HL-60 (cell line): Measurements from ENCODE around the gene DGKI.

ENCODE experiments used
- DNase-seq, 2 experiments: peaks; one replicate each; pipeline ENCODE4 v3.0.0-alpha.2; 2010 to 2020; ENCODE audit warnings: low read depth in 1 of 2, low spot score in 1 of 2
- H3K27ac ChIP-seq: fragments of 250-450 bp; sonication (Bioruptor Pico); replicated peaks from 2 replicates; pipeline ENCODE4 v1.5.1; 2020; ENCODE audit warnings: mild to moderate bottlenecking, moderate library complexity
- H3K27me3 ChIP-seq: fragments of 250-450 bp; sonication (Bioruptor Pico); 2 replicates; pipeline ENCODE4 v1.5.1; 2021; ENCODE audit warnings: mild to moderate bottlenecking, moderate library complexity; ENCODE audit not compliant: insufficient read depth, poor library complexity, severe bottlenecking
- H3K4me3 ChIP-seq: replicated peaks from 2 replicates; pipeline ENCODE4 v1.5.1; 2011; ENCODE audit warnings: mild to moderate bottlenecking, control low read depth, low read length; ENCODE audit not compliant: insufficient read depth
- CTCF ChIP-seq: IDR thresholded peaks from one replicate; pipeline ENCODE4 v1.5.1; 2011; ENCODE audit warnings: low read length, control low read depth, inconsistent platforms; ENCODE audit not compliant: insufficient read depth
- GABPA ChIP-seq: IDR thresholded peaks from 2 replicates; pipeline ENCODE4 v1.6.1; 2012; ENCODE audit warnings: low read depth
- POLR2AphosphoS5 ChIP-seq: IDR thresholded peaks from 2 replicates; pipeline ENCODE4 v1.6.1; 2012; ENCODE audit warnings: low read depth
- REST ChIP-seq: IDR thresholded peaks from 2 replicates; pipeline ENCODE4 v1.6.1; 2012; ENCODE audit warnings: low read depth; ENCODE audit not compliant: insufficient replicate concordance
- SPI1 ChIP-seq: IDR thresholded peaks from 2 replicates; pipeline ENCODE4 v1.6.1; 2012; ENCODE audit warnings: low read depth, mild to moderate bottlenecking, borderline replicate concordance

Gene DGKI

GRCh38 chr7:137755427-137755826 is 91.3 kb downstream of the DGKI start:
- Histone ChIP-seq H3K4me3 (no peak overlapping the region), H3K27me3 (no peaks in the 10 kb centered on the region), H3K27ac (peak overlapping the region; percentile 57)
- peak; percentile 13 to 81 for DNase-seq
- TF ChIP-seq POLR2AphosphoS5 (peak; percentile 54; the same call in 1 of the 2 replicates), REST (no peak), CTCF (no peak), SPI1 (peak; percentile 30; the same call in 1 of the 2 replicates), GABPA (no peak)

- no peaks in the 10 kb centered on the region for H3K27me3 ChIP-seq
- no peak for TF ChIP-seq SPI1
- peak in 1 of 2 experiments; percentile 46 for DNase-seq
- peak overlapping the region; percentile 57 for H3K27ac ChIP-seq
- H3K4me3 ChIP-seq: no peak overlapping the region
These were observed 92.6 kb downstream of the DGKI start for GRCh38 chr7:137753948-137754851.

GRCh38 chr7:137753575-137753947 is 93.2 kb downstream of the DGKI start:
- TF ChIP-seq POLR2AphosphoS5 (no peak), REST (no peak), GABPA (no peak), CTCF (no peak), SPI1 (no peak)
- DNase-seq: no peak
- no peaks in the 10 kb centered on the region for H3K27me3 ChIP-seq
- peak overlapping the region; percentile 57; the same call in 1 of the 2 replicates for H3K27ac ChIP-seq
- no peak overlapping the region for H3K4me3 ChIP-seq

GRCh38 chr7:137753067-137753466 is 93.7 kb downstream of the DGKI start:
- DNase-seq: no peak
- Histone ChIP-seq H3K27ac (no peak overlapping the region), H3K4me3 (no peak overlapping the region), H3K27me3 (no peaks in the 10 kb centered on the region)
- no peak for TF ChIP-seq REST
- no peak for TF ChIP-seq CTCF
- TF ChIP-seq SPI1: no peak
- TF ChIP-seq GABPA: no peak
- TF ChIP-seq POLR2AphosphoS5: no peak
